Stimulated activated naive CD8-positive, alpha-beta T cell treated with anti-CD3 and anti-CD28 coated beads, Interleukin-15, Interleukin-2, amounts not matched to agents 100 ng/mL and 50 ng/mL, for 24 hours (primary cell): ENCODE measurements around the gene METRN.
"Not testable (repeated sequence)": the region's sequence is repeated elsewhere in the genome, so short reads cannot be mapped to it uniquely, and the experiment has no call there.

Source experiments
- H3K27ac Mint-ChIP-seq: one replicate; pipeline ENCODE4 v1.8.0; 2021; ENCODE audit warnings: mild to moderate bottlenecking, mixed read lengths
- H3K27me3 Mint-ChIP-seq: one replicate; pipeline ENCODE4 v1.8.0; 2021; ENCODE audit warnings: mixed read lengths
- H3K36me3 Mint-ChIP-seq: one replicate; pipeline ENCODE4 v1.8.0; 2021; ENCODE audit warnings: low read depth, mixed read lengths
- H3K4me1 Mint-ChIP-seq: one replicate; pipeline ENCODE4 v1.8.0; 2021; ENCODE audit warnings: low read depth, mixed read lengths
- H3K4me3 Mint-ChIP-seq: one replicate; pipeline ENCODE4 v1.8.0; 2021; ENCODE audit warnings: mild to moderate bottlenecking, mixed read lengths
- H3K9me3 Mint-ChIP-seq: one replicate; pipeline ENCODE4 v1.8.0; 2021; ENCODE audit warnings: mixed read lengths

The METRN gene

GRCh38 chr16:708019-708418 is 6.9 kb upstream of the METRN start:
- Mint-ChIP-seq H3K27me3 (peaks cover 43% of the 10 kb centered on the region), H3K9me3 (no peaks in the 10 kb centered on the region), H3K27ac (no peak overlapping the region), H3K4me1 (no peaks in the 10 kb centered on the region), H3K36me3 (no peaks in the 10 kb centered on the region), H3K4me3 (no peak overlapping the region)

DNA sequence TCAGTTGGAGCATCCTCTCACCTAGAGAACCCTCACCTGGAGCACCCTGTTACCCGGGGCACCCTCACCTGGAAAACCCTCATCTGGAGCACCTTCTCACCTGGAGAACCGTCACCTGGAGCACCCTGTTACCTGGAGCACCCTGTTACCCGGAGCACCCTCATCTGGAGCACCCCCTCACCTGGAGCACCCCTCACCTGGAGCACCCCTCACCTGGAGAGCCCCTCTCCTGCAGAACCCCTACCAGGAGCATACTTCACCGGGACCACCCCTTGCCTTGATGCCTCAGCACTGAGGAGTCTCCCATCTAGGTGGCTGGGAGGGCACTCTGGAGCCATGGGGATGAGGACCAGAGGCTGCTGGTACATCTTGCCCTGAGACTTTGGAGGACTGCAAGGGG is 6.0 kb upstream of the METRN start:
- no peaks in the 10 kb centered on the region for H3K36me3 Mint-ChIP-seq
- H3K27me3 Mint-ChIP-seq, result peaks cover 42% of the 10 kb centered on the region
- H3K9me3 Mint-ChIP-seq, result no peaks in the 10 kb centered on the region
- no peaks in the 10 kb centered on the region for H3K4me1 Mint-ChIP-seq
- no peak overlapping the region for H3K27ac Mint-ChIP-seq
- H3K4me3 Mint-ChIP-seq, result no peak overlapping the region

GRCh38 chr16:709566-710499 is 5.1 kb upstream of the METRN start:
- no peak overlapping the region for H3K27ac Mint-ChIP-seq
- H3K9me3 Mint-ChIP-seq, result no peaks in the 10 kb centered on the region
- H3K4me3 Mint-ChIP-seq, result no peak overlapping the region
- no peaks in the 10 kb centered on the region for H3K36me3 Mint-ChIP-seq
- peaks cover 45% of the 10 kb centered on the region for H3K27me3 Mint-ChIP-seq
- H3K4me1 Mint-ChIP-seq, result no peaks in the 10 kb centered on the region

- no peak overlapping the region for H3K27ac Mint-ChIP-seq
- no peaks in the 10 kb centered on the region for H3K36me3 Mint-ChIP-seq
- no peak overlapping the region for H3K4me3 Mint-ChIP-seq
- H3K9me3 Mint-ChIP-seq, result no peaks in the 10 kb centered on the region
- peaks cover 45% of the 10 kb centered on the region for H3K27me3 Mint-ChIP-seq
- H3K4me1 Mint-ChIP-seq, result no peaks in the 10 kb centered on the region
Measured at GRCh38 chr16:710500-711075, 4.3 kb upstream of the METRN start.

GRCh38 chr16:711084-711483 is 3.8 kb upstream of the METRN start:
- H3K9me3 Mint-ChIP-seq, result no peaks in the 10 kb centered on the region
- no peaks in the 10 kb centered on the region for H3K36me3 Mint-ChIP-seq
- peaks cover 3% of the 10 kb centered on the region for H3K4me1 Mint-ChIP-seq
- no peak overlapping the region for H3K27ac Mint-ChIP-seq
- no peak overlapping the region for H3K4me3 Mint-ChIP-seq
- peaks cover 45% of the 10 kb centered on the region for H3K27me3 Mint-ChIP-seq

DNA sequence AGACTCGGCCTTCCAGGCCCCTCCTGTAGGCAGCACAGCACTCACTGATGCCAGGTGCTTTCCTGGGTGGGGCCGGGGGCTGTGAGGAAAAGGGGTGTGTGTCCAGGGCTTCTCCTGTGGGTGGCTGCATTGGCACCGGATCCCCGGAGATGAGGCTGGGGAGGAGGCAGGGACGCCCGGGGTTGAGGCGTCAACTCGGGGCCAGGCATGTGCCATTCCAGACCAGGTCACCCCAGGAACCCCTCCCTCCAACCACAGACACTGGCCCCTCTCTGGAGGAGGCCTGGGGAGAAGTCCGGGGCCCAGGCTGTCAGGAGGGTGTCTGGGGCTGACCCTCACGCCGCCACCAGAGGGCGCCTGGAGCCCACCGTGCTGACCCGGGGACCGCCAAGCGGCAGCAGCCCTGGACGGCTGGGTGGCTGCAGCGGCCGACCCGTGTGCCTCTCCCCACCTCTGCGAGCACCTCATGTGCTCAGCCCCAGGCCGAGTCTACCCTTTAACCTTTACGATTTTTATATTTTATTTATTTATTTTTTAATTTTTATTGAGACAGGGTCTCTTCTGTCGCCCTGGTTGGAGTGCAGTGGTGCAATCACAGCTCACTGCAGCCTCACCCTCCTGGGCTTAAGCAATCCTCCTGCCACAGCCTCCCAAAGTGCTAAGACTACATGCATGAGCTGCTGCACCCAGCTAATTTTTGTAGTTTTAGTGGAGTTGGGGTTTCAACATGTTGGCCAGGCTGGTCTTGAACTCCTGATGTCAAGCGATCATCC is 3.2 kb upstream of the METRN start:
- Mint-ChIP-seq H3K27me3 (peaks cover 39% of the 10 kb centered on the region), H3K36me3 (no peaks in the 10 kb centered on the region), H3K4me3 (no peak overlapping the region), H3K27ac (no peak overlapping the region), H3K4me1 (peaks cover 7% of the 10 kb centered on the region), H3K9me3 (no peaks in the 10 kb centered on the region)

GRCh38 chr16:712740-713250 is 2.1 kb upstream of the METRN start:
- H3K27me3 Mint-ChIP-seq, result peaks cover 32% of the 10 kb centered on the region
- not testable (repeated sequence) for H3K36me3 Mint-ChIP-seq, H3K4me3 Mint-ChIP-seq, H3K4me1 Mint-ChIP-seq, H3K9me3 Mint-ChIP-seq, H3K27ac Mint-ChIP-seq

- Mint-ChIP-seq H3K27me3 (peaks cover 24% of the 10 kb centered on the region), H3K4me3 (no peak overlapping the region), H3K27ac (no peak overlapping the region), H3K4me1 (peaks cover 12% of the 10 kb centered on the region), H3K9me3 (no peaks in the 10 kb centered on the region), H3K36me3 (no peaks in the 10 kb centered on the region)
Measured at GRCh38 chr16:714079-714478, 839 bp upstream of the METRN start.

DNA sequence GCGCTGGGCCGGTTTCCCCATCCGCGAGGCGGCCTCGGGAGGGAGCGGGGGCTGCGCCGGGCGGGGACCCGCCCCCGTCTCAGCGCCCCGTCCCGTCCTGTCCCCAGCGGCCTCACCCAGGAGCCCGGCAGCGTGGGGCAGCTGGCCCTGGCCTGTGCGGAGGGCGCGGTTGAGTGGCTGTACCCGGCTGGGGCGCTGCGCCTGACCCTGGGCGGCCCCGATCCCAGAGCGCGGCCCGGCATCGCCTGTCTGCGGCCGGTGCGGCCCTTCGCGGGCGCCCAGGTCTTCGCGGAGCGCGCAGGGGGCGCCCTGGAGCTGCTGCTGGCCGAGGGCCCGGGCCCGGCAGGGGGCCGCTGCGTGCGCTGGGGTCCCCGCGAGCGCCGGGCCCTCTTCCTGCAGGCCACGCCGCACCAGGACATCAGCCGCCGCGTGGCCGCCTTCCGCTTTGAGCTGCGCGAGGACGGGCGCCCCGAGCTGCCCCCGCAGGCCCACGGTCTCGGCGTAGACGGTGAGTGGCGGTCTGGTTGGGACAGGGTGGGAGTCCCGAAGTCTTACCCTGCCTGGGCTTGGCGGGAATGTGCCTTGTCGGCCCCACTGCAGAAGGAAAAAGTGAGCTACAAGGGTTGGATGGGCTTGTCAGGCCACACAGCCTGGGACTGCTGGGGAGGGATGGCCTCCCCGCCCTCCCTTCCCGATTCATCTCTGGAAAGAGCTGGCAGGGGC is 720 bp downstream of the METRN start:
- H3K4me1 Mint-ChIP-seq, result peaks cover 27% of the 10 kb centered on the region
- H3K27me3 Mint-ChIP-seq, result peaks cover 12% of the 10 kb centered on the region
- no peaks in the 10 kb centered on the region for H3K9me3 Mint-ChIP-seq
- H3K36me3 Mint-ChIP-seq, result no peaks in the 10 kb centered on the region
- H3K4me3 Mint-ChIP-seq, result peak overlapping the region; percentile 67
- H3K27ac Mint-ChIP-seq, result no peak overlapping the region

DNA sequence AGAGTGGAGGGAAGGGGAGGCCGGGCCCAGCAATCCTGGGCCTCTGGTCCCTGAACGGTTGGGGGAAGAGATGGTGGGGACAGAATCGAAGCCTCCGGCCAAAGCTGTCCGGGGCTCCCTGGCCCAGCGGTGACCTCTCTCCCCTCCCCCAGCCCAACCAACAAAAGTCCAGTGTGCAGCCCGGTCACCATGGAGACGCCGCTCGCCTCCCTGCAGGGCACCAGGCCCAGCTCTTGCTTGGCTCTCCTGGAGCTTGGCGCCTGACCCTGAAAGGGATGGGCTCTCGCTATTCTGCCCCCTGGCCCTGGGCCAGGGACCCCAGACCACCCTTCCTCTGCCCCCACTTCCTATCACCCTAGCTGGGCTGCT is 1.3 kb downstream of the METRN start:
- Mint-ChIP-seq H3K36me3 (no peaks in the 10 kb centered on the region), H3K4me1 (peaks cover 27% of the 10 kb centered on the region), H3K4me3 (peak overlapping the region; percentile 67), H3K27ac (no peak overlapping the region), H3K9me3 (no peaks in the 10 kb centered on the region), H3K27me3 (peaks cover 12% of the 10 kb centered on the region)

- H3K4me1 Mint-ChIP-seq, result peaks cover 27% of the 10 kb centered on the region
- no peaks in the 10 kb centered on the region for H3K36me3 Mint-ChIP-seq
- peaks cover 12% of the 10 kb centered on the region for H3K27me3 Mint-ChIP-seq
- no peak overlapping the region for H3K27ac Mint-ChIP-seq
- no peaks in the 10 kb centered on the region for H3K9me3 Mint-ChIP-seq
- peak overlapping the region; percentile 67 for H3K4me3 Mint-ChIP-seq
Measured at GRCh38 chr16:716768-717325, 1.9 kb downstream of the METRN start.

DNA sequence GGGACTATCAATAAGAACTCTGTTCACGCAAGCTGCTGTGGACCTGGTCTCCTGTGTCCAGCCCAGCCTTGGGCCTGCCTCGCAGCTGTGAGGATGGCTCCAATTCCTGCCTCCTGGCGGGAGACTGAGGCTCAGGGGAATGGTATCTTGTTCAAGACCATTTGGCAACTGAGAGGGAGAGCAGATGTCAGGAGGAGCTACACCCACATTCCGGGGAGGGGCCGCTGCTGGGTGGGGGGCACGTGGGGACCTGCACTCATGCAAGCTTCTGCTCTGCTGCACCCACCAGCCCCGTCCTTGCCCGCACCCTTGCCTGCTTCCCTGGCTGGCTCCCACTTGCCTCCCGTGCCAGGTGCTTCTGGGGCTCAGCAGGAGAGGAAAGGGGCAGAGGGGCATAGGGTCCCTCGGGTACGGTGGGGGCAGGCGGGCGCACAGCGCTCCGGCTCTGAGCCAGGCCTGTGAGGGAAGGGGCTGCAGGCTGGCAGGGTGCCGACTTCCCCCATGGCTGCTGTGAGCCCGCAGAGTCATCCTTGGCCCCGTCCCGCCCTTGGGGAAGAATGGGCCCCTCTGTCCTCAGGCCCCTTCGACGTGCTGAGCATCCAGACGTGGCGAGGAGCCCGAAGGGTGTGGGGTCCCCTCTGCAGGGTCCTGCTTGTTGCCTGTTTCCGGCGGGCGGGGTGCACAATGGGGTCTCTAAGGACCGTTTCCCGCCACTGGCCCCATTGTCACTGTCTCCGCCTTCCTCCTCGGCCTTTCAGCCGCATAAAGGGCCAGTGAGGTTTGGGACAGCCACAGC is 2.7 kb downstream of the METRN start:
- Mint-ChIP-seq H3K4me1 (peaks cover 34% of the 10 kb centered on the region), H3K9me3 (no peaks in the 10 kb centered on the region), H3K27ac (no peak overlapping the region), H3K4me3 (no peak overlapping the region), H3K27me3 (peaks cover 10% of the 10 kb centered on the region), H3K36me3 (no peaks in the 10 kb centered on the region)

DNA sequence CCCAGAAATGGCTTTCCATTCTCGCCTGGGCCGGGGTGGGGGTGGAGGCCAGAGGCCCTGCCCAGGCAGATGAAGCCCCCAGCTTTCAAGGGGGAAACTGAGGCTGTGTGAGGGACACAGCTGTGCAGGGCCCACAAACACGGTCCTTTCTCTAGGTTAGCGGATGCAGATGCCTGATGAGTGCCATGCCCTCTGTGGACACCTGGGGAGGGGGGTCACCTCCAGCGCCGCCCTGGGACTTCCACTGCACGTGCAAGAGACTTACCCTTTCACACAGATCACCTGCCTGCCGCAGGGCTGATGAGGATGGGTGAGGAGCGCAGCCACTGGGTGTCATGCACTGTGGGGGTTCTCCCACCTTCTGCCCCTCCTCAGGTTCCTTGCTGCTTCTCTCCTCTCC is 3.5 kb downstream of the METRN start:
- peaks cover 7% of the 10 kb centered on the region for H3K27me3 Mint-ChIP-seq
- no peak overlapping the region for H3K4me3 Mint-ChIP-seq
- H3K4me1 Mint-ChIP-seq, result peaks cover 38% of the 10 kb centered on the region
- H3K27ac Mint-ChIP-seq, result no peak overlapping the region
- H3K36me3 Mint-ChIP-seq, result no peaks in the 10 kb centered on the region
- no peaks in the 10 kb centered on the region for H3K9me3 Mint-ChIP-seq

GRCh38 chr16:718922-719321 is 4.0 kb downstream of the METRN start:
- H3K4me1 Mint-ChIP-seq, result peaks cover 38% of the 10 kb centered on the region
- H3K27me3 Mint-ChIP-seq, result peaks cover 3% of the 10 kb centered on the region
- H3K36me3 Mint-ChIP-seq, result no peaks in the 10 kb centered on the region
- H3K27ac Mint-ChIP-seq, result no peak overlapping the region
- no peaks in the 10 kb centered on the region for H3K9me3 Mint-ChIP-seq
- peak overlapping the region; percentile 83 for H3K4me3 Mint-ChIP-seq
